HG03175 (cell line): ENCODE data around the gene HS3ST3A1.

ENCODE experiments used
- ATAC-seq: cut with Tn5 transposase; IDR thresholded peaks from one replicate; pipeline ENCODE4 v1.9.1; 2021; ENCODE audit warnings: mild to moderate bottlenecking, moderate library complexity; ENCODE audit not compliant: unreplicated experiment

HS3ST3A1 gene

GRCh38 chr17:13598353-13599167 lies 3.2 kb downstream of the HS3ST3A1 start:
- ATAC-seq, result no peak

- no peak for ATAC-seq
Measured at GRCh38 chr17:13597723-13598347, 3.9 kb downstream of the HS3ST3A1 start.

- ATAC-seq, result no peak
Measured at GRCh38 chr17:13596241-13596923, 5.3 kb downstream of the HS3ST3A1 start.

GRCh38 chr17:13595599-13595899 lies 6.2 kb downstream of the HS3ST3A1 start:
- no peak for ATAC-seq

GRCh38 chr17:13594762-13595598 lies 6.7 kb downstream of the HS3ST3A1 start:
- ATAC-seq, result peak; percentile 71

GRCh38 chr17:13594310-13594709 lies 7.4 kb downstream of the HS3ST3A1 start:
- ATAC-seq, result no peak

- no peak for ATAC-seq
Measured at GRCh38 chr17:13593757-13594156, 8.0 kb downstream of the HS3ST3A1 start.

GRCh38 chr17:13593021-13593751 lies 8.5 kb downstream of the HS3ST3A1 start:
- no peak for ATAC-seq

GRCh38 chr17:13592427-13592826 lies 9.3 kb downstream of the HS3ST3A1 start:
- no peak for ATAC-seq

GRCh38 chr17:13590441-13590840 lies 11.3 kb downstream of the HS3ST3A1 start:
- ATAC-seq, result no peak

GRCh38 chr17:13589658-13590057 lies 12.1 kb downstream of the HS3ST3A1 start:
- no peak for ATAC-seq

- no peak for ATAC-seq
Measured at GRCh38 chr17:13587487-13588338, 14.0 kb downstream of the HS3ST3A1 start.

GRCh38 chr17:13584701-13585080 lies 17.0 kb downstream of the HS3ST3A1 start:
- ATAC-seq, result no peak

GRCh38 chr17:13583996-13584700 lies 17.6 kb downstream of the HS3ST3A1 start:
- no peak for ATAC-seq

- ATAC-seq, result no peak
Measured at GRCh38 chr17:13582776-13583547, 18.8 kb downstream of the HS3ST3A1 start.

- ATAC-seq, result no peak
Measured at GRCh38 chr17:13581925-13582324, 19.8 kb downstream of the HS3ST3A1 start.

GRCh38 chr17:13580790-13581189 lies 20.9 kb downstream of the HS3ST3A1 start:
- no peak for ATAC-seq
